GM12891 (cell line): Measurements from ENCODE around the gene KBTBD3.

Experiments used
- DNase-seq: peaks from one replicate; pipeline ENCODE4 v3.0.0; 2011; ENCODE audit warnings: low spot score; ENCODE audit not compliant: insufficient read length
- FAIRE-seq: peaks from 2 replicates; lab custom pipeline; 2011; peaks lifted over from hg19 to GRCh38; lab: Jason Lieb, UNC
- PAX5 ChIP-seq: IDR thresholded peaks from 2 replicates; pipeline ENCODE4 v1.6.1; 2011; ENCODE audit warnings: low read length, moderate library complexity, mild to moderate bottlenecking; ENCODE audit not compliant: insufficient read depth, severe bottlenecking
- POLR2A ChIP-seq: IDR thresholded peaks from 2 replicates; pipeline ENCODE4 v1.6.1; 2011; ENCODE audit warnings: low read depth, low read length, control low read depth
- POLR2AphosphoS5 ChIP-seq: IDR thresholded peaks from 2 replicates; pipeline ENCODE4 v1.6.1; 2011; ENCODE audit warnings: low read depth, low read length, control low read depth
- POU2F2 ChIP-seq: IDR thresholded peaks from 2 replicates; pipeline ENCODE4 v1.6.1; 2011; ENCODE audit warnings: low read depth, mild to moderate bottlenecking, control low read depth, low read length, moderate library complexity
- SPI1 ChIP-seq: IDR thresholded peaks from 2 replicates; pipeline ENCODE4 v1.6.1; 2011; ENCODE audit warnings: low read depth, low read length, control low read depth
- TAF1 ChIP-seq: IDR thresholded peaks from 2 replicates; pipeline ENCODE4 v1.6.1; 2011; ENCODE audit warnings: low read depth, low read length, control low read depth

Gene KBTBD3

DNA sequence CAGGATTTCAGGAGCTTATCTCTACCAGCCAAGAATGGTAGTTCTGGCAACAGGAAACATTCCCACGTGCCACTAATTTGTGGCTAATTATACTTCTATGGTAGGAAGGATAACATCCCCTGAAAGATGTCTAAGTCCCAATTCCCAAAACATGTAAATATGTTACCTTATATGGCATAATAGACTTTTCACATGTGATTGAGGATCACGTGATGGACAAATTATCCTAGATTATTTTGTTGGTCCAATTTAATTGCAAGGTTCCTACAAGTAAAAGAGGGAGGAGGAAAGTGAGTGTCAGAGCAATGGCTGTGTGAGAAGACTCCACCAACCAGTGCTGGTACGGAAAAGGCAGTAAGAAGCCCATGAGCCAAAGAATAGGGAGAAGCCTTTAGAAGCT lies 45.2 kb downstream of the KBTBD3 start:
- no peak for FAIRE-seq
- TF ChIP-seq POLR2A (no peak), PAX5 (no peak), SPI1 (no peak), TAF1 (no peak), POU2F2 (no peak)

DNA sequence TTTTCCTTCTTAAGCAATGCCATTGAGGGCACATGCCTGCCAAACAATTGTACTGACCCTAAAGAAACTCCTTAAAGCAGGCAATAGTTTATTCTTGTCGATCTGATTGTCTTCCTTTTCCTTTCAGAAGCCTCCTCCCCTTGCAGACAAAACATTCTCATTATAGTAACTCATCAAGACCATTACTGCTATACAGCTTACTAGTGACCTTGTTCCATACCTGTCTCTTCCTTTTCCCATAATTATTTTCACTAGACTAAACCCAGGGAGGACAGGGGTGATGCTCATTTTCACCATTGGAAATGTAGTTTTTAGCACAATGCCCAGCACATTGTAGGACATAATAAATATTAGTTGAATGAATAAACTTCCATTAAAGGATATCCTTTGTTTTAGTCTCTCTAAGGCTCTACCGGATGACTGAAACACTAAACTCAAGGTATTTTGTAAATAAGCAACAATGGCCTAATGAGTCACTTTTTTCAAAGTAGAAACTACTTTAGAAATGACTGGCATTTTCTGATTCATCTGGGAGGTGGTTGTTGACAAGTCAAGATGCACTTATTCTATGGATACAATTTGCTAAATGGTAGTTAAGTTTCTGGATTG lies 45.8 kb downstream of the KBTBD3 start:
- TF ChIP-seq POLR2A (no peak), PAX5 (no peak), POLR2AphosphoS5 (no peak), POU2F2 (no peak), TAF1 (no peak), SPI1 (no peak)
- FAIRE-seq (no peak), DNase-seq (no peak)

More for the DNA sequence above, 45.2 kb downstream of the KBTBD3 start:
- DNase-seq = no peak

DNA sequence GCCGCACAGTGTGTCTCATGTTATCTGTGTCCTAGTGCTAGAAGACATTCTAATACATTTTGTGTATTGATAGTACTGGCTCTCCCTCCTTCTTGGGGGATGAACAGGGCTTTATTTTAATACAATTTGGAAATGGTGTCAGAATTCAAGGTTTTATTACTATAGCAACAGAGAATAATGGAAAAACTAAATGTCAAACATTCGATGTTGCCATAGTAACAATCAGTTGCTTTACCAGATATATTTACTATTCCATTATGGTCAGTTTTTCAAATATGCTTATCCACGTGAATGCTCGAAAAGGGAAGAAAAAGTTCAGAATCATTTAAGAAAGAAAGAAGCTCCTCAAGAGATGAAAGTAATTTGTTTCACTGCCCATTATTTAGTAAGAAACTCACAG lies 46.5 kb downstream of the KBTBD3 start:
- no peak for DNase-seq
- FAIRE-seq = no peak
- TF ChIP-seq SPI1 (no peak), POU2F2 (no peak), TAF1 (no peak), PAX5 (no peak), POLR2A (no peak), POLR2AphosphoS5 (no peak)

DNA sequence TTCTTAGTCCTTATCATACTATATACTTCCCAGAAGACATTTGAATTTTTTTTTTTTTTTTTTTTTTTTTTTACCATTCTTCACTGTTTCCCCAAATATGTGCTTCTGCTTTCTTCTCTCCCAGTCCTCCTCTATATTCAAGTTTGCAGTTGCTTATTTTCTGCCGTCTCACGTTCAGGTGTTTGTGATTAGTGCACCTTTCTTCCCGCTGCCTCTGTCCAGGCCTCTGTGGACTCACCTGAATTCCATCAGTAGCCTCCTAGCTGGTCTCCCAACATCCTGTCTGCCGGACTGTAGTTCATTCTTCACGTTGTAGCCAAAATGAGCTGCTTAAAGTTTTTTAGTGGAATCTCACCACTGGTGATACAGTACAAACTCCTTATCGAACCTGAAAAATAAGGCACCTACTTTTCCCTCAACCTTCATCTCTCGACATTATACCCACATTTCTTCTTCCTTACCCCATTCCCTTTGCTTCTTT lies 54.3 kb downstream of the KBTBD3 start:
- no peak for TF ChIP-seq POLR2AphosphoS5
- no peak for TF ChIP-seq TAF1
- no peak for TF ChIP-seq PAX5
- TF ChIP-seq SPI1 = no peak
- TF ChIP-seq POLR2A = no peak
- no peak for TF ChIP-seq POU2F2
- DNase-seq = no peak
- no peak for FAIRE-seq

DNA sequence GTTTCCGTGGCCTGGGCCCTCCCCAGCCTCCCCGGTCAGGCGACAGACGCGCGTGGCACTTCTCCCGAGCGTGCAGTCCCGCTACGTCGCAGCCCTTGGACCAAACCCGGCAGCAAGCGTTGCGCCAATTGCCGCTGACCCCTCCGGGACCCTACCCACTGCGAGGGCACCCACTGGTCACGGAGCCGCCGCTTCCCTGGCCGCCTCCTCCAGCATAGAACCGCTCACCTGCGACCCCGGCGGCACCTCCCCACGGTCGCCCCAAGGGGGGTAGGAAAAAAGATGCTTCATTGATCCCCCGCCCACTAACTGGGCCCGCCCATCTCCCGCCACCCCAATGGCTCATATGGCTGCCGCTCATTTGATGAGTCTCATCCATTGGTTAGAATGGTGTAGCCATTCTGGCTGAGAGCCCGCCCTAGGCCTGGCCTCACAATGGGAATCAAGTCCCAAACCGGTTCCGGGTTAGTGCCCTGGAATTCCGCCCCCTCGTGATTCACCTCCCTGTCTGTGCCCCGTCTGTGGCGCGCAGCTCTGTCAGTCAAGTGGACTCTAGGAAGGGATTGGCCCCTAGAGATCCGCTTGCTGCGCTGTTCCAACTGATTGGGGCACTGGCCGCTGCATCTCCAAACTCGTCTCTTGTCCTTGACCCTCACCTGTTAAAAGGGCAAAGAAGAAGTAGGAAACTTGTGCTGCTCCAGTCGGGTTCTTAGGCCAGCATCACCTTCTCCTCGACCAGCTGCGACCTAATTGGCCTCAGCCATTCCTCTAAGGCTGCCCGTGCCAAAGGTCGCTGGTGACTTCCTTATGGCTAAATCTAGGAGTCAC lies 55.0 kb downstream of the KBTBD3 start, which contains the start of gene MSANTD4:
TSS of gene MSANTD4 (minus strand) at position 274 of the 828 bp plus-strand sequence. CDS start 11,323 bp downstream, outside the sequence.
- TF ChIP-seq SPI1 (no peak), PAX5 (no peak), POLR2A (no peak; the same call in 1 of the 2 replicates), POU2F2 (0 out of 2 replicates have a peak, but pooled peaks have one; percentile 25), POLR2AphosphoS5 (no peak), TAF1 (peak; percentile 36; the same call in 1 of the 2 replicates)
- FAIRE-seq = peak; percentile 93
- DNase-seq = peak; percentile 73

DNA sequence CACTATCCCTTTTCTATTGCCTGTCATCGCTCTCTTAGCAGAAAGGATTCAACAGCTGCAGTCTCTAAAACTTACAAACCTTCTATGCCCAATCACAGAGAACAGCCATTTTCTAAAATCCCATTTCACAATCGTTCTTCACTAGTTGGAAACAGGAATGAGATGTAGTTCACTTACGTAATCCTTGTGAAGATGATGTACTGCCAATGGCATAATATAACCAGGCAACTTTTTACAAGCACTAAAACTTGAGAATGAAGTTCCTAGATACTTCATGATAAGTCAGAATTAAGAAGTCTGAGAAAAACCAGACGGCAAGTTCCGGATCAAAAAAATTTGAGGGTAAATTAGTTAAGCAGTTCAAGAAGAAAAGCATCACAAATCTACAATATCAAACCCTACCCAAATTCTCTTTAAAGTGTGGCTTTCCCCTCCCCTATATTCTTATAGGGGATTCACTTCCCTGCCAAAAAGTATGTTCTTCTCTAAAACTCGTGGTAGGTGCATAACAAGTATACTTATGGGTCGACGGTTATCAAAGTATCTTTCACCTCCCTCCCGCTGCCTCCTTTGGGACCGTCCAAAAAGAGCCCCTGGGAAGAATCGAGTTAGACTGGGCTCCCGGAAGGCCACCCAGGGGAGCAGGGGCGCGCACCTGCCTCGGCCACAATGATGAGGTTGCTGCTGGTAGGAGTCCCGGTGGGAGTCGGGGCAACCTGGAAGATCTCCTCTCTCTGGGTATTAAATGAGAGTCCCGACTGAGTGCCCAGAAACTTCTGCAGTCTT lies 55.8 kb downstream of the KBTBD3 start:
- TF ChIP-seq POLR2AphosphoS5 (no peak), TAF1 (no peak; the same call in 1 of the 2 replicates), POLR2A (no peak), PAX5 (no peak), SPI1 (no peak), POU2F2 (no peak)
- DNase-seq = no peak
- FAIRE-seq = peak; percentile 26

DNA sequence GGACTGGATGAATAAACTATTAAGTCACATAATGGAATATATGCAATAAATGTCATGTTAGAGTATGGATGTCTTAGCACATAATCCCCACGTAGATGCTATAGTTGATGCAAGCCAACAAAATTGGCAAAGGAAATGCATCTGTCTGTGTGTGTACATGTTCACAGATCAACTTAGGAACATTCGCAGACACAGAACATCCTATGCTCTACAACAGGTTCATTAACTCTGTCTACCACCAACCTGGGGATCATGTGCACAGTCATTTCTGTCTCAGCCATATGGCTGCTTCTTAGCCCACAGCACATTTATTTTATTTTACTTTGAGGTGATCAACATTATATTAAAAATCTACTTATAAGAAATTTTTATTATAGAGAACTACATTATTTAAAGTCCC lies 60.1 kb downstream of the KBTBD3 start:
- TF ChIP-seq TAF1 (no peak), POLR2AphosphoS5 (no peak), POU2F2 (no peak), POLR2A (no peak), PAX5 (no peak), SPI1 (no peak)
- peak; percentile 57 for FAIRE-seq
- DNase-seq = no peak

- TF ChIP-seq POU2F2 (no peak), SPI1 (no peak)
- FAIRE-seq (no peak), DNase-seq (no peak)
These were observed 62.1 kb downstream of the KBTBD3 start for GRCh38 chr11:106015066-106015465.

- no peak for FAIRE-seq
- no peak for TF ChIP-seq POLR2A
- no peak for TF ChIP-seq SPI1
- DNase-seq = no peak
These were observed 62.5 kb downstream of the KBTBD3 start for GRCh38 chr11:106014620-106015019.
